Small intestine (tissue), 7 donors: ENCODE measurements around the gene RNF103. TPM values are rescaled to one million over a fixed set of nuclear protein-coding genes. Genes with fewer than 3 reads are reported as not detected.

Experiments used
- DNase-seq, 2 donors: peaks; one replicate each; pipeline versions ENCODE4 v3.0.0 to v3.0.0-alpha.2; 2013
- FAIRE-seq: peaks from 2 replicates; lab custom pipeline; 2012; peaks lifted over from hg19 to GRCh38; lab: Jason Lieb, UNC
- H3K27ac ChIP-seq, 3 donors: one replicate each; pipeline ENCODE4 v1.5.1; 2013; ENCODE audit warnings: low read length in 2 of 3, mild to moderate bottlenecking in 2 of 3, control low read depth in 1 of 3, inconsistent platforms in 1 of 3, low read depth in 1 of 3, moderate library complexity in 1 of 3
- H3K27me3 ChIP-seq, 3 donors: one replicate each; pipeline ENCODE4 v1.6.1; 2013; ENCODE audit warnings: low read length in 3 of 3, inconsistent platforms in 1 of 3; ENCODE audit not compliant: control insufficient read depth in 3 of 3, insufficient read depth in 3 of 3
- H3K36me3 ChIP-seq, 3 donors: one replicate each; pipeline ENCODE4 v1.6.1; 2013; ENCODE audit warnings: low read length in 3 of 3, inconsistent platforms in 1 of 3, low read depth in 1 of 3, mild to moderate bottlenecking in 1 of 3, moderate library complexity in 1 of 3; ENCODE audit not compliant: control insufficient read depth in 3 of 3, insufficient read depth in 2 of 3
- H3K4me1 ChIP-seq, 3 donors: one replicate each; pipeline ENCODE4 v1.6.1; 2013; ENCODE audit warnings: low read length in 2 of 3, inconsistent platforms in 1 of 3, low read depth in 1 of 3, mild to moderate bottlenecking in 1 of 3, moderate library complexity in 1 of 3; ENCODE audit not compliant: control insufficient read depth in 3 of 3, insufficient read depth in 2 of 3
- H3K4me3 ChIP-seq, 3 donors: one replicate each; pipeline ENCODE4 v1.5.1; 2013; ENCODE audit warnings: low read length in 3 of 3, control low read depth in 1 of 3, inconsistent platforms in 1 of 3, low read depth in 1 of 3, mild to moderate bottlenecking in 1 of 3, moderate library complexity in 1 of 3
- H3K9me3 ChIP-seq, 2 donors: one replicate each; pipeline ENCODE4 v1.6.1; 2013; ENCODE audit warnings: low read depth in 1 of 2, low read length in 1 of 2; ENCODE audit not compliant: control insufficient read depth in 2 of 2, insufficient read depth in 1 of 2
- WGBS, 3 donors: extraction: QIAGEN DNeasy Blood & Tissue Kit; methylation state at CpG; one replicate each; pipeline ENCODE4 v1.1.7; 2013; 5-methylcytosine and 5-hydroxymethylcytosine counted together
- polyA plus RNA-seq, 4 donors: library from polyadenylated mRNA; stranded (reverse) in 3 of 4; unstranded in 1 of 4; fragments of 200-250 nt in 3 of 4; fragments of 120-200 nt in 1 of 4; gene quantifications; one replicate each; pipeline versions ENCODE4 v1.2.1 to v1.2.3, GENCODE V29; 2013
- donor health status: healthy with polysubstance abuse.
- donor health status: control.
- donor health status: control.
- donor health status: Bipolar disorder and iron deficiency.
- donor health status: healthy.

RNF103 gene
- polyA plus RNA-seq, 4 donors = 22.0 to 52.3 (median 32.7) TPM

DNA sequence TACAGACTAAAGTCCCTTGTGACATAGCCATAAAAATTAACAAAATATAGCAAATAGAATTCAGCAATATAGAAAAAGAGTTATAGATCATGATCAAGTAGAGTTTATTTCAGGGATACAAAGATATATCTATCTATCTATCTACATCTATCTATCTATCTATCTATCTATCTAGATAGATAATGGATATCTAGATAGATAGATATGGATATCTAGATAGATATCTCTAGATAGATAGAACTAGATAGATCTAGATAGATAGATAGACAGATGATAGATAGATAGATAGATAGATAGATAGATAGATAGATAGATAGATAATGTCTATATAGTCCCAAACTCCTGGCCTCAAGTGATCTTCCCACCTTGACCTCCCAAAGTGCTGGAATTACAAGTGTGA is 43.1 kb downstream of the RNF103 start:
- Histone ChIP-seq H3K4me1 (no peaks in the 10 kb centered on the region), H3K9me3 (no peaks in the 10 kb centered on the region), H3K4me3 (no peak overlapping the region), H3K27me3 (no peaks in the 10 kb centered on the region), H3K36me3 (no peaks in the 10 kb centered on the region), H3K27ac (no peak overlapping the region)
- DNase-seq (no peak), FAIRE-seq (peak; percentile 10)

DNA sequence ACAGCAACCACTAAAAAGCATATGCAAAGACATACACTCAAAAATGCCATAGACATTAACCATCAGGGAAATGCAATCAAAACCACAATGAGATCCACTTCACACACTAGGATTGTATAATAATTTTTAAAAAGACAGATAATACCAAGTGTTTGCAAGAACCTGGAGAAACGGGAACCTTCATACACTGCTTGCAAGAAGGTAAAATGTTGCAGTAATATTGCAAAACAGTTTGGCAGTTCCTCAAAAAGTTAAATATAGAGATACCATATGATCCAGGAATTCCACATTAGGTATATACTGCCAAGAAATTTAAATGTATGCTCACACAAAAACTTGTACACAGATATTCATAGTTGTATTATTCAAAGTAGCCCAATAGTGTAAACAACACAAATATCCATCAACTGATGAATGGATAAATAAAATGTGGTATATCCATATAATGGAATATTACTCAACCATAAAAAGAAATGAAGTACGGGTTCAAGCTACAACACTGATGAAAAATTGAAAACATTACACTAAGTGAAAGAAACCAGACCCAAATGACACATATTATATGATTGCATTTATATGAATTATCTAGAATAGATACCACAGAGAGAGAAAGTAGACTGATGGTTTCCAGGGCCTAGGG is 45.7 kb downstream of the RNF103 start:
- no peaks in the 10 kb centered on the region for H3K9me3 ChIP-seq
- WGBS, 3 donors = 88 to 91% (median 90%) methylated on average over 2 of the region's 2 CpGs
- H3K27ac ChIP-seq = no peak overlapping the region
- no peaks in the 10 kb centered on the region for H3K27me3 ChIP-seq
- no peaks in the 10 kb centered on the region for H3K36me3 ChIP-seq
- DNase-seq (no peak), FAIRE-seq (no peak)
- no peak overlapping the region for H3K4me3 ChIP-seq
- no peaks in the 10 kb centered on the region for H3K4me1 ChIP-seq

DNA sequence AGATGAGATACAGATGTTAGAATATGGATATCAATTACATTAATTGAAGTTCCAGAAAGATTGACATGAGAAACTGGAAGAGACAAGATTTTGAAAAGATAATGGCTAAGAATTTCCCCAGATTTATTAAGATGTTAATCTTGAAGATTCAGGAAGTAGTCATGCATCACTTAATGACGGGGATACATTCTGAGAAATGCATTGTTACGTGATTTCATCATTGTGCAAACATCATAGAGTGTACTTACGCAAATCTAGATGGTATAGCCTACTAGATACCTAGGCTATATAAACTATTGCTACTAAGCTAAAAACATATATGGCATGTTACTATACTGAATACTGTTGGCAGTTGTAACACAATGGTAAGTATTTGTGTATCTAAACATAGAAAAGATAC is 53.6 kb downstream of the RNF103 start:
- no peaks in the 10 kb centered on the region for H3K27me3 ChIP-seq
- WGBS, 3 donors = 66 to 82% (median 82%) methylated on average over 3 of the region's 3 CpGs
- DNase-seq (no peak), FAIRE-seq (no peak)
- H3K36me3 ChIP-seq = no peaks in the 10 kb centered on the region
- H3K9me3 ChIP-seq = no peaks in the 10 kb centered on the region
- H3K27ac ChIP-seq = no peak overlapping the region
- H3K4me1 ChIP-seq = no peaks in the 10 kb centered on the region
- H3K4me3 ChIP-seq = no peak overlapping the region

DNA sequence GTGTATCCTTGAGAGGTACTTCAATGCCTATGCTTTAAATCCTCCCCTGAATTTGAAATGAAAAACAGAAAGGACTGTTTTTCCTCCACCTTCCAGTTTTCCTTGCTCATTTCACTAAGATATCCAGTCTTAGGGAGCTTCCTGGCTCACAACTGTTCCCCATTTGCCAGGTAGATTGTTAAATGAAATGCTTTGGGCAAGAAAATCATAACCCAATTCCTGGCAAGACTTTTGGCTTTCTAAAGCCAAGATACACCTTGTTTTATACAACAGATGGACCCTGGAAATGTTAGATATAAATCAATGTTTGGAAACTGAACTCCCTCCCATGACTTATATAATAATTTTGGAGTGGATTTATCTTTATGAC is 56.9 kb downstream of the RNF103 start:
- Histone ChIP-seq H3K36me3 (no peaks in the 10 kb centered on the region), H3K4me3 (no peak overlapping the region), H3K27me3 (no peaks in the 10 kb centered on the region), H3K27ac (no peak overlapping the region), H3K9me3 (peaks cover 0 to 6% of the 10 kb centered on the region in 2 donors), H3K4me1 (peaks cover 0 to 8% (median 0%) of the 10 kb centered on the region in 3 donors)
- FAIRE-seq (no peak), DNase-seq (no peak)

DNA sequence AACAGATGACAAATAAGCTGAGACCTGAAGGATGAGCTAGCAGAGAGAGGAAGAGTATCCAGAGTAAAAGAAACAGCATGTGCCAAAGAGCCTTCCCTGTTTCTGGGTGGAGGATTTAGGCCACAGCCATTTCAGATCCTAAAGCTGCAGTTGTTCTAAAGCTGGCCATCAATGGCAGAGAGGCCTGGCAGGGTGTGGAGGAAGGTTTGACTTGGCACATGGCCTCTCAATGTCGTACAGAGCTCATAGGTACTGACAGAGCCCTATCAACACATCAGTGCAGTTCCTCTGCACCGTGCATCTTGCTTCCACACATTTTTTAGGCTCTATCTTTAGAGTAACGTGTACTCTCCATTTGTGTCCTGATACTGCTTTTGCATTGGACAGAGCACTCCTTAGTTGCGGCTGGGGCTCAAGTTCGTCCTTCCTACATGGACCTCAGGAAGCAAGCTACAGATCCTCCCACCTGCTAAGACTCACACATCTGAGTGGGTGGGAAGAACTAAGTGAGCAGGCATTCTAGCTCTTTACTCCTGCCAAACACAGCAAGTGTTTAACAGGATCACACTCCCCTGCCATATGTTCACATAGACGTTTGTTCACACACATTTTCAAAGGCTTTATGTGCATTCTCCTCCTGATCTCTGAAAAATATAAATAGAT is 57.4 kb downstream of the RNF103 start:
- Histone ChIP-seq H3K27ac (no peak overlapping the region), H3K27me3 (no peaks in the 10 kb centered on the region), H3K4me1 (peaks cover 0 to 11% (median 1%) of the 10 kb centered on the region in 3 donors), H3K4me3 (no peak overlapping the region), H3K36me3 (no peaks in the 10 kb centered on the region), H3K9me3 (peaks cover 0 to 6% of the 10 kb centered on the region in 2 donors)
- DNase-seq = no peak
- FAIRE-seq = no peak
- WGBS, 3 donors = 77 to 80% (median 78%) methylated on average over 6 of the region's 6 CpGs

DNA sequence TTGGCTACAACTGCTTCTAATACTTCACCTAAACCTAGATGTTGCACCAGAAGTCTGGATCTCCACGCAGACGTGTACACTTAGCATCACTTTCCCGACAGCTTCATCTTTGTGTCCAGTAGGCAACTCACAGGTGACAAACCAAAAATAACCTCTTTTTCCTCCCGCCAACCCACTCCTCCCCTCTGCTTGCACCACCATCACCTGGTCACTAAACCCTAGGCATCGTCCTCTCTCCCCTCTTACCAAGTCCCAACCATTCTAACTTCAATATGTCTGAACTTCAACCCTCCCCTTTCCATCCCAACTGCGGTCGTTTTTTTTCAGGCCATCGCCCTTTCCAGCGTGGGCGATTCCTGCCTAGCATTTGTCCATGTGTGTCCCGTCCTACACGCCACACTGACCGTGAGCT is 60.0 kb downstream of the RNF103 start:
- peaks cover 0 to 6% of the 10 kb centered on the region in 2 donors for H3K9me3 ChIP-seq
- peak overlapping the region in 2 of 3 donors; percentile 100 for H3K27ac ChIP-seq
- 76 to 81% (median 81%) methylated on average over 13 of the region's 13 CpGs for WGBS, 3 donors
- H3K36me3 ChIP-seq = no peaks in the 10 kb centered on the region
- FAIRE-seq = no peak
- H3K4me3 ChIP-seq = peak overlapping the region in 1 of 3 donors; percentile 86
- DNase-seq = peak in 1 of 2 donors; percentile 16
- peaks cover 0 to 13% (median 3%) of the 10 kb centered on the region in 3 donors for H3K4me1 ChIP-seq
- H3K27me3 ChIP-seq = no peaks in the 10 kb centered on the region

DNA sequence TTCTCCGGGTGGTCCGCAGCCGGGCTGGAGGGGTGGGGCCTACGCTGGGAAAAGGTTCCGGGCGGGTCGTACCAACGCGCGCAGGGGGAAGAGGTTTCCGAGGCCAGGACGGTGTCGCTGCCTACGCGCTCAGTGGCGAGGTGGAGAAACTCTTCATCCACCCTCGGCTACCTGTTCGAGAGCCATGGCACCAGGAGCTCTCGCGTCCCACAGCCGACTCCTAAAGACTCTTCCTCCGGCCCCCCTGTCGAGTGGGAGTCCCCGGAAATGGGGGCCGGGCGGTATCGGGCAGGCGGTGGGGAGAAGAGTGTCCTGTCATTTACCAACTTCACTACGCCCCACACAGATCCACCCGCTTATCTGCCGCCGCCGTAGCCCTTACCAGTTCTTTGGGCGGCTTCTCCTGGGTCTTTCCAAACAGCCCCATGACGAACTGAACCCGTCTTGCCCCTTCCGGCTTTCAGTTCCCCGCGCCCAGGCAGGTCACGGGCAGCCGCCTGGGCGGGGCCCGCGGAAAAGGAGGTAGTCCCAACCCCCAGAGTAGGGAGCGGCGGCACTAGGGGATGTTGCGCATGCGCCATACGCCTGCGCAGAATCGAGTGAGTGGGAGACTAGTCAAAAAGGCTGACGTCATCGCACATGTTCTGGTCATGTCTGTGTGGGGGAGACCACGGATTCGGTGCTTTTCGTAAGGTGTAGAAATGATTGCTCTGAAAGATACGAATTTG is 60.6 kb downstream of the RNF103 start, which contains the start of gene CHMP3:
Gene CHMP3 (minus strand): TSS at position 522 of the 728 bp plus-strand sequence. CDS start 95 bp downstream, at position 427.
- 0 to 1% (median 1%) methylated on average over 55 to 57 of the region's 57 CpGs for WGBS, 3 donors
- Histone ChIP-seq H3K4me1 (peaks cover 2 to 13% (median 3%) of the 10 kb centered on the region in 3 donors), H3K36me3 (no peaks in the 10 kb centered on the region), H3K27ac (peak within 1 kb of the TSS; percentile 88 to 100 (median 100)), H3K27me3 (no peaks in the 10 kb centered on the region), H3K9me3 (peaks cover 0 to 6% of the 10 kb centered on the region in 2 donors), H3K4me3 (peak within 1 kb of the TSS; percentile 70 to 93 (median 86))
- peak; percentile 98 to 99 for DNase-seq
- FAIRE-seq = no peak

DNA sequence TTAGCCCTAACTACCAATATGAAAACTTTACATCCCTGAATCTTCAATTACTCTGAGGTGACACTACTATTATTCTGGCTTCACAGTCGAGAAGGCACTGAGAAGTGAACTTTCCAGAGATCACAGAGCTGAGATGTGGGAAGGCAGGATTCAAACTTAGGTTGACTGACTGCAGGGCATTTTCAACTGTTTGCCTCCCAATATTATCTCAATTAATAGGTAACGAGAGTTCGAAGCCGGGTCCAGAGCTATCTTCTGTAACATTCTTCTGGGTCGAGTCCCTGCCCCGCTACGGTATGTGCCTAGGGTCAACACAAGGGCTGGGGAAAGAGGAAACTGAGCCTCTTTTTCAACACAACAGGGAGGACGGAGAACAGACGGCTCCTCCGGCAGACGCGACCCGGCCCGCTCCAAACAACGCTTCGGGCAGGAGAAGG is 61.2 kb downstream of the RNF103 start:
- H3K27ac ChIP-seq = peak overlapping the region; percentile 88 to 100 (median 100)
- peaks cover 2 to 13% (median 3%) of the 10 kb centered on the region in 3 donors for H3K4me1 ChIP-seq
- H3K36me3 ChIP-seq = no peaks in the 10 kb centered on the region
- 0 to 2% (median 1%) methylated on average over 16 of the region's 16 CpGs for WGBS, 3 donors
- peak overlapping the region; percentile 70 to 93 (median 86) for H3K4me3 ChIP-seq
- DNase-seq (no peak), FAIRE-seq (no peak)
- no peaks in the 10 kb centered on the region for H3K27me3 ChIP-seq
- H3K9me3 ChIP-seq = peaks cover 0 to 6% of the 10 kb centered on the region in 2 donors
